T-helper 17 cell (primary cell): ENCODE results near the gene SMC3. TPM values are rescaled to one million over a fixed set of nuclear protein-coding genes. Genes with fewer than 3 reads are reported as not detected.
A peak's percentile ranks its signal among the peaks of the same experiment; 100 is the strongest.
"Not testable (repeated sequence)": the region's sequence is repeated elsewhere in the genome, so short reads cannot be mapped to it uniquely, and the experiment has no call there.

Experiments used
- ATAC-seq: fragments of 150-1000 bp; cut with Tn5 transposase; 2 replicates; pipeline ENCODE4 v1.10.0; 2021; ENCODE audit warnings: mild to moderate bottlenecking, moderate library complexity
- DNase-seq, 3 donors: peaks; one replicate each; pipeline versions ENCODE4 v3.0.0 to v3.0.0-alpha.2; 2020 to 2021
- H3K9me3 ChIP-seq: one replicate; pipeline ENCODE4 v1.7.0; 2013; ENCODE audit warnings: low read length, mild to moderate bottlenecking; ENCODE audit not compliant: control insufficient read depth, poor library complexity, severe bottlenecking
- H3K27ac Mint-ChIP-seq: one replicate; pipeline ENCODE4 v1.8.0; 2022; ENCODE audit warnings: mild to moderate bottlenecking, moderate library complexity, mixed read lengths
- H3K27me3 Mint-ChIP-seq: one replicate; pipeline ENCODE4 v1.8.0; 2022; ENCODE audit warnings: mixed read lengths
- H3K36me3 Mint-ChIP-seq: one replicate; pipeline ENCODE4 v1.8.0; 2022; ENCODE audit warnings: low read depth, mixed read lengths
- H3K4me1 Mint-ChIP-seq: one replicate; pipeline ENCODE4 v1.8.0; 2022; ENCODE audit warnings: mild to moderate bottlenecking, mixed read lengths
- H3K4me3 Mint-ChIP-seq: one replicate; pipeline ENCODE4 v1.8.0; 2022; ENCODE audit warnings: mild to moderate bottlenecking, moderate library complexity, mixed read lengths
- total RNA-seq, 4 donors: library from RNA in 2 of 4; stranded (reverse) in 2 of 4; gene quantifications; one replicate each; pipeline ENCODE4 v1.2.3 and lab custom pipeline; 2022 to 2026

SMC3 gene
- total RNA-seq, 2 donors from 2014 or later, result 31.6 to 35.9 TPM

- no peak overlapping the region for H3K27ac Mint-ChIP-seq
- DNase-seq, result no peak
- peaks cover 35% of the 10 kb centered on the region for H3K4me1 Mint-ChIP-seq
- no peak overlapping the region for H3K4me3 Mint-ChIP-seq
- H3K27me3 Mint-ChIP-seq, result no peaks in the 10 kb centered on the region
- no peaks in the 10 kb centered on the region for H3K9me3 ChIP-seq
- no peak for ATAC-seq
- no peaks in the 10 kb centered on the region for H3K36me3 Mint-ChIP-seq
These were observed 35.8 kb upstream of the SMC3 start for GRCh38 chr10:110531687-110532086.

- not testable (repeated sequence) for H3K27me3 Mint-ChIP-seq, H3K27ac Mint-ChIP-seq, H3K9me3 ChIP-seq, ATAC-seq, H3K4me3 Mint-ChIP-seq, DNase-seq, H3K36me3 Mint-ChIP-seq
- peaks cover 37% of the 10 kb centered on the region for H3K4me1 Mint-ChIP-seq
These were observed 34.9 kb upstream of the SMC3 start for GRCh38 chr10:110532628-110533027.

- Mint-ChIP-seq H3K27ac (no peak overlapping the region), H3K4me3 (no peak overlapping the region), H3K36me3 (peaks cover 2% of the 10 kb centered on the region), H3K27me3 (no peaks in the 10 kb centered on the region), H3K4me1 (peaks cover 33% of the 10 kb centered on the region)
- ATAC-seq (no peak), DNase-seq (no peak)
- no peaks in the 10 kb centered on the region for H3K9me3 ChIP-seq
These were observed 34.3 kb upstream of the SMC3 start for GRCh38 chr10:110533149-110533548.

GRCh38 chr10:110534571-110534970 lies 32.9 kb upstream of the SMC3 start:
- no peaks in the 10 kb centered on the region for H3K9me3 ChIP-seq
- Mint-ChIP-seq H3K4me1 (peaks cover 27% of the 10 kb centered on the region), H3K27ac (peak overlapping the region; percentile 78), H3K36me3 (peaks cover 2% of the 10 kb centered on the region), H3K4me3 (no peak overlapping the region), H3K27me3 (no peaks in the 10 kb centered on the region)
- no peak for DNase-seq
- no peak for ATAC-seq

GRCh38 chr10:110535958-110536891 lies 31.3 kb upstream of the SMC3 start:
- ATAC-seq, result peak; percentile 88
- peak in 1 of 3 donors; percentile 22 for DNase-seq
- Mint-ChIP-seq H3K4me1 (peaks cover 18% of the 10 kb centered on the region), H3K27me3 (no peaks in the 10 kb centered on the region), H3K27ac (no peak overlapping the region), H3K4me3 (peak overlapping the region; percentile 45), H3K36me3 (peaks cover 2% of the 10 kb centered on the region)
- no peaks in the 10 kb centered on the region for H3K9me3 ChIP-seq

GRCh38 chr10:110539091-110539490 lies 28.4 kb upstream of the SMC3 start:
- H3K9me3 ChIP-seq, result no peaks in the 10 kb centered on the region
- H3K4me3 Mint-ChIP-seq, result no peak overlapping the region
- H3K27me3 Mint-ChIP-seq, result no peaks in the 10 kb centered on the region
- peaks cover 19% of the 10 kb centered on the region for H3K4me1 Mint-ChIP-seq
- peaks cover 2% of the 10 kb centered on the region for H3K36me3 Mint-ChIP-seq
- no peak for DNase-seq
- ATAC-seq, result no peak
- H3K27ac Mint-ChIP-seq, result no peak overlapping the region

GRCh38 chr10:110540031-110540430 lies 27.5 kb upstream of the SMC3 start:
- no peaks in the 10 kb centered on the region for H3K27me3 Mint-ChIP-seq
- ATAC-seq (no peak), DNase-seq (no peak)
- H3K27ac Mint-ChIP-seq, result no peak overlapping the region
- H3K4me3 Mint-ChIP-seq, result no peak overlapping the region
- peaks cover 2% of the 10 kb centered on the region for H3K36me3 Mint-ChIP-seq
- H3K9me3 ChIP-seq, result no peaks in the 10 kb centered on the region
- peaks cover 16% of the 10 kb centered on the region for H3K4me1 Mint-ChIP-seq

DNA sequence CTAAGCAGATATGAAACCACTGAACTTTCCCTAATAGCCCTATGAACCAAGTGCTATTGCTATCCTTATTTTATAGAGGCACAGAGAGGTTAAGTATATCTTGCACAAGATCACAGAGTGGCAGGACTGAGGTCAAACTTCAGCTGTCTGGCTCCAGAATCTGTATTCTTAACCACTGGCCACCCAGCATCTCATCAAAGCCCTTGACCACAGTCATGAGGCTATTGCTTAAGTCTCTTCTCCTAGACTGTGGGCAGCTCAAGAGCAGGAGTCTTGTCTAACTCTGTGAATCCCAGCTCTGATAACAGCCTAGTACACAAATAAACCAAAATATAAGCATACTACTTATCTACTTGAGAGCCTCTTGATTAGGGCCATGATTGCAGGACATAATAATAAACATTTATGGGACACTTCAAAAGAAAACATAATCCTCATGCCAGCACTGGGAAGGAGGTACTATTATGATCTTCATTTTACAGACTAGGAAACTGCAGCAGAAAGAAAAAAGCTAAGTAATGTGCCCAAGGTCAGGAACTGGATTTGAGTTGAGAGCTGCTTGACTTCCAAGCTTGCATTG lies 22.4 kb upstream of the SMC3 start:
- H3K9me3 ChIP-seq, result no peaks in the 10 kb centered on the region
- DNase-seq (no peak), ATAC-seq (no peak)
- H3K27ac Mint-ChIP-seq, result no peak overlapping the region
- H3K4me1 Mint-ChIP-seq, result peaks cover 6% of the 10 kb centered on the region
- H3K4me3 Mint-ChIP-seq, result no peak overlapping the region
- H3K27me3 Mint-ChIP-seq, result no peaks in the 10 kb centered on the region
- H3K36me3 Mint-ChIP-seq, result no peaks in the 10 kb centered on the region

GRCh38 chr10:110546077-110546476 lies 21.4 kb upstream of the SMC3 start:
- no peak overlapping the region for H3K4me3 Mint-ChIP-seq
- H3K36me3 Mint-ChIP-seq, result no peaks in the 10 kb centered on the region
- DNase-seq, result no peak
- H3K4me1 Mint-ChIP-seq, result peaks cover 6% of the 10 kb centered on the region
- ATAC-seq, result no peak
- H3K27ac Mint-ChIP-seq, result no peak overlapping the region
- peaks cover under 1% of the 10 kb centered on the region for H3K27me3 Mint-ChIP-seq
- no peaks in the 10 kb centered on the region for H3K9me3 ChIP-seq

DNA sequence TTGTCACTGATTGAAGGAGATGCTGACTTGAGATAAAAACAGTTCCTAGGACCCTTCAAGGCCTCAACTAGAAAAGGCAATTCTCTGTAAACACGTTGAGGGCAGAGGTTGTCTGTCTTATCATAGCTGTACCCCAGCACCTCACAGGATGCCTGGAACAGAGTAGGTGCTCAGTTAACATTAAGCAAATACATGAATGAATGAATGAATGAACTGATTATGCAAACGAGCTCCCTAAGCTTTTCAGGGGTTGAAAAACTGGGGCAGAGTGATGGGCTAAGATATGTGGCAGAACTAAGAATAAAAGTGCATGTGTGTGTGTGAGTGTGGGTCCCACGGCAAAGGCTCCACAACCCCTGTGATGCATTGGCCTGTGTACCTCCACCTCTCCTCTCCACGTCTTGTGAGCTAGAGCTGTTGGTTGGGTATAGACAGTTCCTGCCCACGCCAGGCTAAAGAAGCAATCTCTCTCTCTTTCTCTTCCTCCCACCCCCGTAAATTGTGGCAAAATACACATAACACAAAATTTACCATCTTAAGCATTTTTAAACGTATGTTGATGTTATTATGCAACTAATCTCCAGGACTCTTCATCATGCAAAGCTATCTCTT lies 20.9 kb upstream of the SMC3 start:
- no peak for ATAC-seq
- Mint-ChIP-seq H3K27me3 (peaks cover 6% of the 10 kb centered on the region), H3K36me3 (no peaks in the 10 kb centered on the region), H3K4me3 (no peak overlapping the region), H3K27ac (peak overlapping the region; percentile 67), H3K4me1 (peaks cover 6% of the 10 kb centered on the region)
- H3K9me3 ChIP-seq, result no peaks in the 10 kb centered on the region
- DNase-seq, result no peak

GRCh38 chr10:110547139-110547761 lies 20.2 kb upstream of the SMC3 start:
- H3K4me3 Mint-ChIP-seq, result no peak overlapping the region
- no peaks in the 10 kb centered on the region for H3K36me3 Mint-ChIP-seq
- peaks cover 6% of the 10 kb centered on the region for H3K4me1 Mint-ChIP-seq
- peak overlapping the region; percentile 67 for H3K27ac Mint-ChIP-seq
- DNase-seq (no peak), ATAC-seq (peak; percentile 84)
- no peaks in the 10 kb centered on the region for H3K9me3 ChIP-seq
- H3K27me3 Mint-ChIP-seq, result peaks cover 13% of the 10 kb centered on the region

DNA sequence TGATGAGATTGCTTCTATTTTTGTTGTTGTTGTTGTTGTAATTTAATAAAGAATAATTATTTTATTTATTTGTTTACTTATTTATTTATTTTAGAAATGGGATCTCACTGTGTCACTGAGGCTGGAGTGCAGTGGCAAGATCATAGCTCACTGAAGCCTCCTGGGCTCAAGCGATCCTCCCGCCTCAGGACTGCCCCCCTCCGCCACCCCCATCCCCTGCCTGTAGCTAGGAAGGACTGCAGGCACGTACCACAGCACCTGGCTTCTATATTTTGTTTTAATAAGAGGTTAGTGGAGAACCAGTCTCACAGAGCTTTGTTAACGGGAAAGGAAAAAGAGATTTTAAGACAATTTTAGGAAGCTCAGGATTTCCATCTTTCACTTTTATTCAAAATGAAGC lies 19.5 kb upstream of the SMC3 start:
- Mint-ChIP-seq H3K4me1 (peaks cover 6% of the 10 kb centered on the region), H3K36me3 (no peaks in the 10 kb centered on the region), H3K4me3 (no peak overlapping the region), H3K27ac (no peak overlapping the region), H3K27me3 (peaks cover 18% of the 10 kb centered on the region)
- H3K9me3 ChIP-seq, result no peaks in the 10 kb centered on the region
- ATAC-seq, result no peak
- DNase-seq, result no peak

DNA sequence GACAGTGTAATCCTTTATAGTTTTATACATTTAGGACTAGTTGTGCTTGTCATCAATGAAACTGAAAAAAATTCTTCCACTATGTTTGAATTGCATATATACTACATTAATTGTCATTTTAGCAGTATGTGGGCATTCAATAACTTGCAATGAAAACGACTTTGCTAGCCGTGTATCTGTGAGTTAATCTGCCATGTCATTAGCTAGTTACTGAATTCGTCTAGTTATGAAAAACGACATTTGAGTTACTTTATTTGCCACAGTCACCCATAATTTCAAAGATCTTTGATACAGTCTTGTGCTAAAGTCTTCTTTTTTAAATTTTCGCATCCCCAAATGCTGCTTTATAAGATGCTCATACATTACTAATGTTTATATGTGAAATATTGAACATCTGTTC lies 18.3 kb upstream of the SMC3 start:
- DNase-seq, result no peak
- Mint-ChIP-seq H3K27ac (no peak overlapping the region), H3K36me3 (no peaks in the 10 kb centered on the region), H3K4me3 (no peak overlapping the region), H3K4me1 (peaks cover 5% of the 10 kb centered on the region), H3K27me3 (peaks cover 18% of the 10 kb centered on the region)
- ATAC-seq, result no peak
- H3K9me3 ChIP-seq, result no peaks in the 10 kb centered on the region
